Kidney epithelial cell (primary cell): Measurements from ENCODE around the gene ZNF418. TPM values are rescaled to one million over a fixed set of nuclear protein-coding genes. Genes with fewer than 3 reads are reported as not detected.
"Not testable (repeated sequence)": the region's sequence is repeated elsewhere in the genome, so short reads cannot be mapped to it uniquely, and the experiment has no call there.

ENCODE experiments used
- DNase-seq: peaks from one replicate; pipeline ENCODE4 v3.0.0-alpha.2; 2010; ENCODE audit warnings: low read depth
- H3K27me3 ChIP-seq: 2 replicates; pipeline ENCODE4 v1.6.0; 2011; ENCODE audit warnings: low read length; ENCODE audit not compliant: control insufficient read depth, insufficient read depth
- H3K36me3 ChIP-seq: 2 replicates; pipeline ENCODE4 v1.5.1; 2011; ENCODE audit warnings: low read length; ENCODE audit not compliant: control insufficient read depth, insufficient read depth
- H3K4me3 ChIP-seq: 2 replicates; pipeline ENCODE4 v1.5.1; 2011; ENCODE audit warnings: low read depth, mild to moderate bottlenecking, control low read depth, low read length
- CTCF ChIP-seq: IDR thresholded peaks from 2 replicates; pipeline ENCODE4 v1.5.1; 2011; ENCODE audit warnings: mild to moderate bottlenecking, moderate library complexity, low read length, control low read depth, inconsistent platforms; ENCODE audit not compliant: insufficient read depth, poor library complexity, severe bottlenecking
- total RNA-seq: library from RNA; depleted of rRNA; stranded (reverse); fragments of >200 nt; gene quantifications from 2 replicates; pipeline ENCODE4 v1.2.3, GENCODE V29; 2015

Gene ZNF418
- total RNA-seq, 1 donor from 2014 or later = 1.9 TPM

GRCh38 chr19:57907394-57907793 is 27.8 kb downstream of the ZNF418 start:
- Histone ChIP-seq H3K27me3 (no peaks in the 10 kb centered on the region), H3K36me3 (peaks cover 3% of the 10 kb centered on the region), H3K4me3 (no peak overlapping the region)
- no peak for DNase-seq
- no peak for TF ChIP-seq CTCF

GRCh38 chr19:57905258-57905657 is 29.9 kb downstream of the ZNF418 start:
- no peak for DNase-seq
- Histone ChIP-seq H3K4me3 (no peak overlapping the region), H3K36me3 (peaks cover 1% of the 10 kb centered on the region), H3K27me3 (no peaks in the 10 kb centered on the region)
- no peak for TF ChIP-seq CTCF

- Histone ChIP-seq H3K4me3 (no peak overlapping the region), H3K27me3 (no peaks in the 10 kb centered on the region), H3K36me3 (peaks cover 1% of the 10 kb centered on the region)
- TF ChIP-seq CTCF = no peak
- no peak for DNase-seq
Observed at GRCh38 chr19:57903618-57904184, 31.5 kb downstream of the ZNF418 start.

DNA sequence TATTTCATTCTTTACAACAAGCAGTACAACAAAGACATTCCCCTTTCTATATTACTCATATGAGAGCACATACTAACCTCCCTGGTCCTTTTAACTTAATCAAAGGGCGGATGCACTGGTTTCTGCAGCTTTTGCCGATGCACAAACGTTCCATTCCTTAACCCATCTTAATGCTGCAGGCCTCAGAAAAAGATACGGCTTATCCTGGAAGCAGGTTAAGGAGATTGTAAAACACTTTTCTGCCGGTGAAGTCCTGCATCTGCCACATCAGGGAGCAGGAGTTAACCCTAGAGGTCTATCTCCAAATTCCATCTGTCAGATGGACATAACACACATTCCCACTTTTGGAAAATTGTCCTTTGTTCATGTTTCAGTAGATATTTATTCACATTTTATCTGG is 34.9 kb downstream of the ZNF418 start:
- TF ChIP-seq CTCF = no peak
- DNase-seq = no peak
- Histone ChIP-seq H3K36me3 (no peaks in the 10 kb centered on the region), H3K27me3 (no peaks in the 10 kb centered on the region), H3K4me3 (no peak overlapping the region)

DNA sequence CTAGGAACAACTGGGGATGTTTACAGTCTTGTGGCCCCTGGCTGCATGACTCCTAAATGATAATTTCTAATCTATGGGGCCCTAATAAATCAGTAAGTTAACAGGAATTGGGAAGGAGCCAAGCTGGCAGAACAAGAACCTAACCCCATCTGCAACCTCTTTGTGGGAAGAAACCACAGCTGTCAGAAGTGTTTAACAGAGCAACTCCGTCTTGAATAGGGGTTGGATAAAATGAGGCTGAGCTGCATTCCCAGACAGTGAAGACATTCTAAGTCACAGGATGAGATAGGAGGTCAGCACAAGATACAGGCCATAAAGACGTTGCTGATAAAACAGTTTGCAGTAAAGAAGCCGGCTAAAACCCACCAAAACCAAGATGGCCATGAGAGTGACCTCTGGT is 44.5 kb downstream of the ZNF418 start:
- DNase-seq, H3K36me3 ChIP-seq, H3K4me3 ChIP-seq, H3K27me3 ChIP-seq: not testable (repeated sequence)

DNA sequence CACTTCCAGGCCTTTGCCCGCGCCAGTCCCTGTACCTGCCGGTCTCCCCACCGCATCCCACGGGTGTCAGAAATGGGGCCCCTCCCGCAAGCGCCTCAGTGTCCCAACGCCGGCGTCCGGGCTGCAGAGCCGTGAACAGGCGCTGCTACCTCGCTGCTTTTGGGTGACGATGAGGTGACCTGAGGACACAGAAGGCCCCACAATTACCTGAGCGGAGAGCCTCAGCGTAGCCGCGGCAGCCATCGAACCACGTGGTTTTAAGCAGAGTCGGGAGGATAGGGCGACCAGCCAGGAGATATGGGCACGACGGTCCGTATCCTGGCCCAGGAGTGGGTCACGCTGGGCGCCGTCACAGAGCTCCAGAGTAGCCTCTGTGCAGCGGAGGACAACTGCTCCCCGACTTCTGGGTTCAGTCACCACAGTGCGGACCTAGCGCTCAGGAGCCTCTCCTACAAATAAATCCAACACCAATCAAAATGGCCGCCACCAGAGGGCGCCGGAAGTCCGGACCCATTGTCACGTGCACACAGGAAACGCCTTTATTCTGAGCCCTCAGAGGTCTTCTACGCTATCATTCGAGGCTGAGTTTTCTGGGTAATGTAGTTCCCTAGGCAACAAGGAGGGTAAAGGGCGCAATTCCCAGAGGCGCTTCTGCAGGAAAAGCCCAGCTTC is 46.5 kb downstream of the ZNF418 start, which contains the start of gene ZNF814:
ZNF814 (minus strand) TSS at position 478 of the 672 bp plus-strand sequence; CDS start at position 243, 235 bp downstream.
- TF ChIP-seq CTCF = peak; percentile 48
- DNase-seq = peak; percentile 57
- H3K4me3 ChIP-seq = peak within 1 kb of the TSS; percentile 85
- no peaks in the 10 kb centered on the region for H3K27me3 ChIP-seq
- H3K36me3 ChIP-seq = no peaks in the 10 kb centered on the region
